Smooth muscle cell (in vitro differentiated cells): ENCODE data around the gene PRSS35. TPM values are rescaled to one million over a fixed set of nuclear protein-coding genes. Genes with fewer than 3 reads are reported as not detected.
"Not testable (repeated sequence)": the region's sequence is repeated elsewhere in the genome, so short reads cannot be mapped to it uniquely, and the experiment has no call there.

ENCODE experiments used
- DNase-seq: peaks from one replicate; lab custom pipeline; 2025; ENCODE audit not compliant: unreplicated experiment; lab: John Stamatoyannopoulos, UW
- H2AFZ ChIP-seq: fragments of 200-600 bp; sonication (generic); 2 replicates; pipeline ENCODE4 v1.6.0; 2016; ENCODE audit warnings: antibody characterized with exemption, low read depth, mild to moderate bottlenecking
- H3F3A ChIP-seq: fragments of 200-600 bp; sonication (generic); 2 replicates; pipeline ENCODE4 v1.6.0; 2017; ENCODE audit warnings: antibody characterized with exemption, low read depth
- H3K27ac ChIP-seq: fragments of 200-600 bp; sonication (generic); 2 replicates; pipeline ENCODE4 v1.5.1; 2016; ENCODE audit warnings: low read depth, mild to moderate bottlenecking
- H3K27me3 ChIP-seq: fragments of 200-600 bp; sonication (generic); 2 replicates; pipeline ENCODE4 v1.6.1; 2016; ENCODE audit warnings: low read depth, mild to moderate bottlenecking
- H3K36me3 ChIP-seq: fragments of 200-600 bp; sonication (generic); 2 replicates; pipeline ENCODE4 v1.5.1; 2016; ENCODE audit warnings: low read depth
- H3K4me1 ChIP-seq: fragments of 200-600 bp; sonication (generic); 2 replicates; pipeline ENCODE4 v1.5.1; 2016; ENCODE audit warnings: low read depth
- H3K4me2 ChIP-seq: fragments of 200-600 bp; sonication (generic); 2 replicates; pipeline ENCODE4 v1.6.0; 2016; ENCODE audit warnings: mild to moderate bottlenecking
- H3K4me3 ChIP-seq: fragments of 200-600 bp; sonication (generic); 2 replicates; pipeline ENCODE4 v1.5.1; 2016; ENCODE audit warnings: mild to moderate bottlenecking
- H3K79me2 ChIP-seq: fragments of 200-600 bp; sonication (generic); 2 replicates; pipeline ENCODE4 v1.6.0; 2016; ENCODE audit warnings: low read depth, mild to moderate bottlenecking
- H3K9ac ChIP-seq: fragments of 200-600 bp; sonication (generic); 2 replicates; pipeline ENCODE4 v1.6.0; 2016; ENCODE audit warnings: low read depth
- H3K9me3 ChIP-seq: fragments of 200-600 bp; sonication (generic); replicated peaks from 2 replicates; pipeline ENCODE4 v1.5.1; 2016; ENCODE audit warnings: low read depth
- H4K20me1 ChIP-seq: fragments of 200-600 bp; sonication (generic); 2 replicates; pipeline ENCODE4 v1.6.0; 2016; ENCODE audit warnings: low read depth
- WGBS: methylation state at CpG from one replicate; pipeline ENCODE4 v1.1.7; 2016; ENCODE audit warnings: low lambda C conversion rate; 5-methylcytosine and 5-hydroxymethylcytosine counted together
- polyA plus RNA-seq: library from polyadenylated mRNA; unstranded; fragments of >200 nt; fragmentation: Nextera tagmentation; extraction: Ambion mirVana; gene quantifications from 2 replicates; pipeline ENCODE4 v1.2.1, GENCODE V29; 2016
- total RNA-seq: library from RNA; depleted of rRNA; stranded (reverse); fragments of >200 nt; gene quantifications from 2 replicates; pipeline ENCODE4 v1.2.3, GENCODE V29; 2014
- TF ChIP-seq, protein P1 (sequence below): fragments of 200-600 bp; sonication (generic); IDR thresholded peaks from 2 replicates; pipeline ENCODE4 v1.5.1; 2017; ENCODE audit warnings: borderline replicate concordance, mild to moderate bottlenecking, antibody characterized with exemption; ENCODE audit not compliant: insufficient read depth, poor library complexity, severe bottlenecking

Gene PRSS35
- total and polyA plus RNA-seq, 2 experiments from 2014 or later: 52.9 to 61.7 TPM

DNA sequence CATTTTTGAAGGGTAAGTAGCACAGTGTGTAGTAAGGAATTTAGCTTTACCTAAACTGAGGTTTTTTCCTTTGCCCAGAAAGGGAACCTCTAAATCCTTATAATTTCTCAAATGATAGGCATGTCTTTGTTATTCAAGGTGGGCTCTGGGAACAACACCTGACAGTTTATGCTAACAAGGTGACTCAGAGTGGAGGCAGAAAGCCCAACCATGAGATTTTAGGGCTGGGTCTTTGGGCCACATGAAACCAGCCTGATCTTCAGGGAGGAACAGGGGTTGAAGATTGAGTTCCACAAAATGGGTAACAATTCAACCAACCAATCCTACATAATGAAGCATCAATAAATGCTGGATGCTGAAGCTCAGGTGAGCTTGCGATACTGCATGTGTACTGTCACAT is 46.6 kb downstream of the PRSS35 start:
- Histone ChIP-seq H3K4me1 (no peaks in the 10 kb centered on the region), H3K9ac (no peak overlapping the region), H3F3A (no peaks in the 10 kb centered on the region), H3K79me2 (no peaks in the 10 kb centered on the region), H3K4me2 (no peak overlapping the region), H3K4me3 (no peak overlapping the region), H3K36me3 (no peaks in the 10 kb centered on the region), H2AFZ (no peak overlapping the region), H4K20me1 (no peaks in the 10 kb centered on the region), H3K9me3 (no peaks in the 10 kb centered on the region), H3K27me3 (no peaks in the 10 kb centered on the region), H3K27ac (no peak overlapping the region)
- WGBS: 100% methylated on average over 1 of the region's 1 CpG
- TF ChIP-seq, protein P1, sequence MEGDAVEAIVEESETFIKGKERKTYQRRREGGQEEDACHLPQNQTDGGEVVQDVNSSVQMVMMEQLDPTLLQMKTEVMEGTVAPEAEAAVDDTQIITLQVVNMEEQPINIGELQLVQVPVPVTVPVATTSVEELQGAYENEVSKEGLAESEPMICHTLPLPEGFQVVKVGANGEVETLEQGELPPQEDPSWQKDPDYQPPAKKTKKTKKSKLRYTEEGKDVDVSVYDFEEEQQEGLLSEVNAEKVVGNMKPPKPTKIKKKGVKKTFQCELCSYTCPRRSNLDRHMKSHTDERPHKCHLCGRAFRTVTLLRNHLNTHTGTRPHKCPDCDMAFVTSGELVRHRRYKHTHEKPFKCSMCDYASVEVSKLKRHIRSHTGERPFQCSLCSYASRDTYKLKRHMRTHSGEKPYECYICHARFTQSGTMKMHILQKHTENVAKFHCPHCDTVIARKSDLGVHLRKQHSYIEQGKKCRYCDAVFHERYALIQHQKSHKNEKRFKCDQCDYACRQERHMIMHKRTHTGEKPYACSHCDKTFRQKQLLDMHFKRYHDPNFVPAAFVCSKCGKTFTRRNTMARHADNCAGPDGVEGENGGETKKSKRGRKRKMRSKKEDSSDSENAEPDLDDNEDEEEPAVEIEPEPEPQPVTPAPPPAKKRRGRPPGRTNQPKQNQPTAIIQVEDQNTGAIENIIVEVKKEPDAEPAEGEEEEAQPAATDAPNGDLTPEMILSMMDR: no peak
- DNase-seq: no peak

DNA sequence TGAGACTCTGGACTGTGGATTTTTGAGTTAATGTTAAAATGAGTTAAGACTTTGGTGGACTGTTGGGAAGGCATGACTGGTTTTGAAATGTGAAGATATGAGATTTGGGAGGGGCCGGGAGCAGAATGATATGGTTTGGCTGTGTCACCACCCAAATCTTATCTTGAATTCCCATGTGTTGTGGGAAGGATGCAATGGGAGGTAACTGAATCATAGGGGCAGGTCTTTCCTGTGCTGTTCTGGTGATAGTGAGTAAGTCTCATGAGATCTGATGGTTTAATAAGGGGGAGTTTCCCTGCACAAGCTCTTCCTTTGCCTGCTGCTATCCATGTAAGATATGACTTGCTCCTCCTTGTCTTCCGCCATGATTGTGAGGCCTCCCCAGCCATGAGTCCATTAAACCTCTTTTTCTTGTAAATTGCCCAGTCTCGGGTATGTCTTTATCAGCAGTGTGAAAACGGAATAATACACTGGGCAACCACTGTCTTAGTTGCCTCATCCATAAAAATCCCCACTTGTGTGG is 59.4 kb downstream of the PRSS35 start:
- H3K9me3 ChIP-seq, H3K27me3 ChIP-seq, DNase-seq, H3K9ac ChIP-seq, H3K4me2 ChIP-seq, H3K4me3 ChIP-seq, H4K20me1 ChIP-seq, H3K27ac ChIP-seq, H2AFZ ChIP-seq, H3F3A ChIP-seq, H3K4me1 ChIP-seq, H3K36me3 ChIP-seq, H3K79me2 ChIP-seq: not testable (repeated sequence)
- WGBS: 97% methylated on average over 4 of the region's 4 CpGs

DNA sequence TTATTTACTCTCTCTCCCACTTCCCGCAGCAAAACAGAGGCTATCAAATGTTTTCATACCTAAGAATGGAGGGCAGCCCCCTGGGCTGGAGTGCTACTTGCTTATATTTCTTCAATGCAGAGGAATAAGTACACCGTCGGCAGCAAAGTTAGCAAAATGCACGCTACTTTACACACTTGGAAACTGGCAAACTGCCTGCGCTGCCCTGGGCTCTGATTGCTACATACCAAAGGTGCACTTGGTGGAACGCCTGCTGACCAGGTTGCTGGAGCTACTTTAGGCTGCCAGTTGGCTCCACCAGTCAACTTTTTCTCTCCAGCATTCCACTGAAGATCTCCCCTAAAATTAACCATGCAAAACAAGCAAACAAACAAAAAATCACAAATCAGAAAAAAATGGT is 62.4 kb downstream of the PRSS35 start:
- WGBS: 87% methylated on average over 6 of the region's 6 CpGs
- no peak overlapping the region for H3K27ac ChIP-seq
- no peaks in the 10 kb centered on the region for H3F3A ChIP-seq
- H3K4me3 ChIP-seq: no peak overlapping the region
- no peak overlapping the region for H3K9ac ChIP-seq
- H2AFZ ChIP-seq: no peak overlapping the region
- H3K27me3 ChIP-seq: no peaks in the 10 kb centered on the region
- H3K4me2 ChIP-seq: no peak overlapping the region
- H3K36me3 ChIP-seq: no peaks in the 10 kb centered on the region
- no peaks in the 10 kb centered on the region for H3K4me1 ChIP-seq
- H4K20me1 ChIP-seq: no peaks in the 10 kb centered on the region
- no peaks in the 10 kb centered on the region for H3K9me3 ChIP-seq
- TF ChIP-seq, protein P1: no peak
- no peaks in the 10 kb centered on the region for H3K79me2 ChIP-seq
- no peak for DNase-seq

Other genes with a start within 250 kb of the PRSS35 start
- gene ME1, start 81.5 kb upstream of the PRSS35 start, total RNA-seq: 29.4 and 32.4 TPM in 2 replicates
- gene ME1, start 81.5 kb upstream of the PRSS35 start, polyA plus RNA-seq: 31.4 and 32.0 TPM in 2 replicates
- not detected in 2 replicates for gene SNAP91, start 196.6 kb downstream of the PRSS35 start, total RNA-seq
- not detected in 2 replicates for gene SNAP91, start 196.6 kb downstream of the PRSS35 start, polyA plus RNA-seq